CD1c-positive myeloid dendritic cell (primary cell): ENCODE data around the gene ACOD1.
"Not testable (repeated sequence)": the region's sequence is repeated elsewhere in the genome, so short reads cannot be mapped to it uniquely, and the experiment has no call there.

Experiments used
- DNase-seq: peaks from one replicate; pipeline ENCODE4 v3.0.0-alpha.2; 2016; ENCODE audit errors: extremely low spot score

The ACOD1 gene

GRCh38 chr13:76953968-76954367 lies 5.7 kb downstream of the ACOD1 start:
- no peak for DNase-seq

- DNase-seq, result no peak
These were observed 6.2 kb downstream of the ACOD1 start for GRCh38 chr13:76954538-76954937.

- no peak for DNase-seq
These were observed 6.9 kb downstream of the ACOD1 start for GRCh38 chr13:76955193-76955592.

GRCh38 chr13:76955661-76956060 lies 7.3 kb downstream of the ACOD1 start:
- DNase-seq, result no peak

GRCh38 chr13:76958841-76959432 lies 10.6 kb downstream of the ACOD1 start:
- DNase-seq, result peak; percentile 51

- DNase-seq, result not testable (repeated sequence)
These were observed 11.4 kb downstream of the ACOD1 start for GRCh38 chr13:76959734-76960133.

- no peak for DNase-seq
These were observed 17.6 kb downstream of the ACOD1 start for GRCh38 chr13:76965759-76966421.

GRCh38 chr13:76967031-76967430 lies 18.7 kb downstream of the ACOD1 start:
- no peak for DNase-seq

GRCh38 chr13:76968041-76968440 lies 19.7 kb downstream of the ACOD1 start:
- DNase-seq, result no peak

GRCh38 chr13:76969488-76970365 lies 21.4 kb downstream of the ACOD1 start:
- no peak for DNase-seq

- no peak for DNase-seq
These were observed 22.9 kb downstream of the ACOD1 start for GRCh38 chr13:76971215-76971614.

- no peak for DNase-seq
These were observed 23.8 kb downstream of the ACOD1 start for GRCh38 chr13:76971851-76972829.

- no peak for DNase-seq
These were observed 25.8 kb downstream of the ACOD1 start for GRCh38 chr13:76973920-76974617.

- DNase-seq, result no peak
These were observed 26.3 kb downstream of the ACOD1 start for GRCh38 chr13:76974618-76974975.

GRCh38 chr13:76975863-76976262 lies 27.6 kb downstream of the ACOD1 start:
- no peak for DNase-seq

- no peak for DNase-seq
These were observed 28.2 kb downstream of the ACOD1 start for GRCh38 chr13:76976490-76976889.

- no peak for DNase-seq
These were observed 28.6 kb downstream of the ACOD1 start for GRCh38 chr13:76976929-76977328.

GRCh38 chr13:76980075-76980718 lies 31.9 kb downstream of the ACOD1 start:
- peak; percentile 87 for DNase-seq

- peak; percentile 5 for DNase-seq
These were observed 33.8 kb downstream of the ACOD1 start for GRCh38 chr13:76982061-76982460.

- DNase-seq, result no peak
These were observed 35.4 kb downstream of the ACOD1 start for GRCh38 chr13:76983676-76984075.

- peak; percentile 54 for DNase-seq
These were observed 43.1 kb downstream of the ACOD1 start for GRCh38 chr13:76991432-76991795.
